Keratinocyte (primary cell): Measurements from ENCODE around the gene MSH2. TPM values are rescaled to one million over a fixed set of nuclear protein-coding genes. Genes with fewer than 3 reads are reported as not detected.
"Not testable (repeated sequence)": the region's sequence is repeated elsewhere in the genome, so short reads cannot be mapped to it uniquely, and the experiment has no call there.

Experiments
- DNase-seq: peaks from one replicate; pipeline ENCODE4 v3.0.0-alpha.2; 2011; ENCODE audit warnings: low read depth, missing footprints, low spot score
- FAIRE-seq: peaks from 2 replicates; lab custom pipeline; 2011; peaks lifted over from hg19 to GRCh38; lab: Jason Lieb, UNC
- H2AFZ ChIP-seq: 2 replicates; pipeline ENCODE4 v1.6.0; 2012; ENCODE audit warnings: low read length, control low read depth, inconsistent platforms; ENCODE audit not compliant: control insufficient read depth
- H3K27ac ChIP-seq: 2 replicates; pipeline ENCODE4 v1.5.1; 2011; ENCODE audit warnings: low read length; ENCODE audit not compliant: control insufficient read depth, insufficient read depth
- H3K27me3 ChIP-seq: 3 replicates; pipeline ENCODE4 v1.6.0; 2011; ENCODE audit warnings: low read length; ENCODE audit not compliant: control insufficient read depth, insufficient read depth; ENCODE audit errors: extremely low read depth
- H3K36me3 ChIP-seq, 2 experiments: 2 replicates in 1 of 2; 3 replicates in 1 of 2; pipeline ENCODE4 v1.5.1; 2011; ENCODE audit warnings: low read length in 2 of 2, mild to moderate bottlenecking in 1 of 2; ENCODE audit not compliant: control insufficient read depth in 2 of 2, insufficient read depth in 2 of 2; ENCODE audit errors: extremely low read depth in 1 of 2
- H3K4me1 ChIP-seq: 3 replicates; pipeline ENCODE4 v1.5.1; 2011; ENCODE audit warnings: low read length; ENCODE audit not compliant: control insufficient read depth, insufficient read depth; ENCODE audit errors: extremely low read depth
- H3K4me2 ChIP-seq: 3 replicates; pipeline ENCODE4 v1.6.0; 2011; ENCODE audit warnings: low read depth, low read length; ENCODE audit not compliant: control insufficient read depth, insufficient read depth; ENCODE audit errors: extremely low read depth
- H3K4me3 ChIP-seq, 3 experiments: fragments of 200-600 bp in 1 of 3; sonication (generic) in 1 of 3; 2 replicates in 2 of 3; 3 replicates in 1 of 3; pipeline ENCODE4 v1.5.1; 2011 to 2016; ENCODE audit warnings: low read length in 3 of 3, mild to moderate bottlenecking in 3 of 3, control low read depth in 2 of 3, inconsistent platforms in 1 of 3, low read depth in 1 of 3, mixed read lengths in 1 of 3, mixed run types in 1 of 3, moderate library complexity in 1 of 3; ENCODE audit not compliant: control insufficient read depth in 2 of 3, insufficient read depth in 2 of 3; ENCODE audit errors: extremely low read depth in 1 of 3
- H3K79me2 ChIP-seq: 2 replicates; pipeline ENCODE4 v1.6.0; 2012; ENCODE audit warnings: low read length; ENCODE audit not compliant: control insufficient read depth, insufficient read depth
- H3K9ac ChIP-seq: 3 replicates; pipeline ENCODE4 v1.6.0; 2011; ENCODE audit warnings: low read length; ENCODE audit not compliant: control insufficient read depth, insufficient read depth; ENCODE audit errors: extremely low read depth
- H3K9me1 ChIP-seq: 3 replicates; pipeline ENCODE4 v1.6.0; 2011; ENCODE audit warnings: low read length; ENCODE audit not compliant: control insufficient read depth, insufficient read depth; ENCODE audit errors: extremely low read depth
- H3K9me3 ChIP-seq: 2 replicates; pipeline ENCODE4 v1.5.1; 2012; ENCODE audit warnings: low read depth, low read length; ENCODE audit not compliant: control insufficient read depth
- H4K20me1 ChIP-seq: 3 replicates; pipeline ENCODE4 v1.6.0; 2011; ENCODE audit warnings: low read length; ENCODE audit not compliant: control insufficient read depth, insufficient read depth; ENCODE audit errors: extremely low read depth
- CTCF ChIP-seq, 3 experiments: IDR thresholded peaks in 1 of 3; conservative IDR thresholded peaks in 1 of 3; optimal IDR thresholded peaks in 1 of 3; 2 replicates in 2 of 3; 3 replicates in 1 of 3; pipeline versions ENCODE3 to v1.5.1; 2011; ENCODE audit warnings: low read length in 3 of 3, mild to moderate bottlenecking in 3 of 3, moderate library complexity in 2 of 3, control low read depth in 1 of 3, inconsistent platforms in 1 of 3; ENCODE audit not compliant: insufficient read depth in 2 of 3; ENCODE audit errors: extremely low read depth in 1 of 3
- EZH2 ChIP-seq: IDR thresholded peaks from one replicate; pipeline ENCODE4 v1.6.1; 2012; ENCODE audit warnings: inconsistent platforms, mild to moderate bottlenecking, low read length, moderate library complexity
- dilution Hi-C: fragments of 300-500 bp; cut with MboI; formaldehyde crosslinking; loops from one replicate; pipeline ENCODE4 v1.7.0; 2020; ENCODE audit warnings: low sequenced_read_pairs; ENCODE audit not compliant: extremely low pct_ligation_motif_present
- polyA plus RNA-seq, 5 experiments: library from polyadenylated mRNA; depleted of rRNA in 3 of 5; stranded (reverse) in 3 of 5; stranded (forward) in 1 of 5; unstranded in 1 of 5; fragments of >200 nt; gene quantifications; 1 replicate in 1 of 5; 2 replicates in 3 of 5; 3 replicates in 1 of 5; pipeline versions ENCODE4 v1.2.1 to v1.2.3, GENCODE V29; 2011 to 2012; ENCODE audit warnings: missing spikeins in 2 of 5, low read depth in 1 of 5, low replicate concordance in 1 of 5

The MSH2 gene
- polyA plus RNA-seq, 1 donor (not counting 4 experiments of a cell fraction or from before 2014, with no cell fraction given) = 16.8 TPM

GRCh38 chr2:47405757-47406156, 2.8 kb downstream of the MSH2 start:
- Histone ChIP-seq H3K79me2 (peaks cover 26% of the 10 kb centered on the region), H3K9me3 (no peaks in the 10 kb centered on the region), H3K27ac (no peak overlapping the region), H3K4me3 (no peak overlapping the region), H3K9me1 (no peaks in the 10 kb centered on the region), H2AFZ (no peak overlapping the region), H3K9ac (no peak overlapping the region), H4K20me1 (no peaks in the 10 kb centered on the region), H3K36me3 (peaks cover 0 to 5% of the 10 kb centered on the region in 2 experiments), H3K27me3 (no peaks in the 10 kb centered on the region), H3K4me1 (peaks cover 14% of the 10 kb centered on the region), H3K4me2 (no peak overlapping the region)
- dilution Hi-C loops = no loop called here
- TF ChIP-seq EZH2 (no peak), CTCF (optimal IDR thresholded peaks at IDR 0.05 in 1 of 3, IDR thresholded peaks at IDR 0.05 in 1 of 3, conservative IDR thresholded peaks at IDR 0.05 in 1 of 3; ENCODE audit: extremely low read depth in 1 of 3, insufficient read depth in 2 of 3, low read length in 3 of 3) (no peak)
- DNase-seq (no peak), FAIRE-seq (no peak)

GRCh38 chr2:47406649-47407330, 3.8 kb downstream of the MSH2 start:
- H3K9me1 ChIP-seq, dilution Hi-C loops, DNase-seq, FAIRE-seq, H2AFZ ChIP-seq, H3K4me3 ChIP-seq, H3K27me3 ChIP-seq, H4K20me1 ChIP-seq, H3K9ac ChIP-seq, H3K27ac ChIP-seq, H3K4me2 ChIP-seq, H3K9me3 ChIP-seq, H3K36me3 ChIP-seq: not testable (repeated sequence)
- Histone ChIP-seq H3K79me2 (peaks cover 26% of the 10 kb centered on the region), H3K4me1 (peaks cover 14% of the 10 kb centered on the region)

GRCh38 chr2:47407976-47408375, 5.0 kb downstream of the MSH2 start:
- peaks cover 26% of the 10 kb centered on the region for H3K79me2 ChIP-seq

More at GRCh38 chr2:47407976-47408375, 5.0 kb downstream of the MSH2 start:
- H3K4me2 ChIP-seq, H2AFZ ChIP-seq, H3K4me3 ChIP-seq, H3K36me3 ChIP-seq, H3K4me1 ChIP-seq, H3K27ac ChIP-seq, dilution Hi-C loops, H3K9me3 ChIP-seq, H3K9ac ChIP-seq, H4K20me1 ChIP-seq, H3K27me3 ChIP-seq, DNase-seq, FAIRE-seq, H3K9me1 ChIP-seq: not testable (repeated sequence)
